ENCODE measurements around the gene ACTG2.

Gene ACTG2

GRCh38 chr2:73969356-73969755, 76.5 kb downstream of the ACTG2 start:
- DNase-seq (ENCODE audit: low spot score), result no peak
